H9 (cell line): ENCODE results near the gene CHST5. TPM values are rescaled to one million over a fixed set of nuclear protein-coding genes. Genes with fewer than 3 reads are reported as not detected.

Experiments used
- DNase-seq: peaks from one replicate; pipeline ENCODE4 v3.0.0-alpha.2; 2017
- H2AFZ ChIP-seq: one replicate; pipeline ENCODE4 v1.6.1; 2013; ENCODE audit warnings: mild to moderate bottlenecking, low read length, control low read depth, moderate library complexity
- H2AK5ac ChIP-seq: 2 replicates; pipeline ENCODE4 v1.6.1; 2013; ENCODE audit warnings: low read length, control low read depth, mixed read lengths; ENCODE audit not compliant: insufficient read length
- H2BK120ac ChIP-seq: one replicate; pipeline ENCODE4 v1.6.1; 2013; ENCODE audit warnings: low read depth, mild to moderate bottlenecking, low read length, control low read depth, inconsistent platforms; ENCODE audit not compliant: poor library complexity, severe bottlenecking
- H2BK12ac ChIP-seq: 2 replicates; pipeline ENCODE4 v1.6.1; 2013; ENCODE audit warnings: low read length, control low read depth, mixed read lengths, low read depth; ENCODE audit not compliant: insufficient read length
- H2BK15ac ChIP-seq: 2 replicates; pipeline ENCODE4 v1.6.1; 2013; ENCODE audit warnings: low read depth, low read length, control low read depth
- H2BK20ac ChIP-seq: one replicate; pipeline ENCODE4 v1.6.1; 2013; ENCODE audit warnings: low read depth, mild to moderate bottlenecking, low read length, control low read depth, inconsistent platforms; ENCODE audit not compliant: poor library complexity, severe bottlenecking
- H2BK5ac ChIP-seq: 2 replicates; pipeline ENCODE4 v1.6.1; 2013; ENCODE audit warnings: low read length, control low read depth, mixed read lengths; ENCODE audit not compliant: insufficient read length
- H3K14ac ChIP-seq: 2 replicates; pipeline ENCODE4 v1.6.1; 2013; ENCODE audit warnings: low read length, control low read depth; ENCODE audit not compliant: insufficient read depth
- H3K18ac ChIP-seq: 2 replicates; pipeline ENCODE4 v1.6.1; 2013; ENCODE audit warnings: low read depth, mild to moderate bottlenecking, mixed read lengths, low read length, control low read depth; ENCODE audit not compliant: insufficient read length
- H3K23ac ChIP-seq: 2 replicates; pipeline ENCODE4 v1.6.1; 2013; ENCODE audit warnings: low read length, control low read depth, mixed read lengths, low read depth; ENCODE audit not compliant: insufficient read length
- H3K23me2 ChIP-seq: 2 replicates; pipeline ENCODE4 v1.6.1; 2013; ENCODE audit warnings: low read depth, mild to moderate bottlenecking, mixed read lengths, low read length, control low read depth; ENCODE audit not compliant: insufficient read length, poor library complexity, severe bottlenecking
- H3K27ac ChIP-seq: 2 replicates; pipeline ENCODE4 v1.5.1; 2013; ENCODE audit warnings: low read length, control low read depth, mixed read lengths, low read depth; ENCODE audit not compliant: insufficient read length
- H3K27me3 ChIP-seq: 2 replicates; pipeline ENCODE4 v1.6.1; 2013; ENCODE audit warnings: low read length, control low read depth, inconsistent platforms; ENCODE audit not compliant: insufficient read depth
- H3K4ac ChIP-seq: 2 replicates; pipeline ENCODE4 v1.6.1; 2013; ENCODE audit warnings: low read depth, mild to moderate bottlenecking, control low read depth, inconsistent platforms, low read length, moderate library complexity
- H3K4me1 ChIP-seq: 2 replicates; pipeline ENCODE4 v1.6.1; 2013; ENCODE audit warnings: low read length, control low read depth, inconsistent platforms; ENCODE audit not compliant: insufficient read depth
- H3K4me2 ChIP-seq: 2 replicates; pipeline ENCODE4 v1.6.1; 2013; ENCODE audit warnings: low read length, control low read depth, mixed read lengths; ENCODE audit not compliant: insufficient read length, insufficient read depth
- H3K56ac ChIP-seq: 2 replicates; pipeline ENCODE4 v1.6.1; 2013; ENCODE audit warnings: low read depth, mild to moderate bottlenecking, mixed read lengths, low read length, control low read depth; ENCODE audit not compliant: insufficient read length
- H3K79me1 ChIP-seq: 2 replicates; pipeline ENCODE4 v1.6.1; 2013; ENCODE audit warnings: low read depth, mild to moderate bottlenecking, moderate library complexity, low read length, control low read depth, inconsistent platforms; ENCODE audit not compliant: insufficient read depth, poor library complexity, severe bottlenecking
- H3K79me2 ChIP-seq: 2 replicates; pipeline ENCODE4 v1.6.1; 2013; ENCODE audit warnings: low read length, control low read depth, inconsistent platforms; ENCODE audit not compliant: insufficient read depth
- H3K9ac ChIP-seq: 2 replicates; pipeline ENCODE4 v1.6.1; 2013; ENCODE audit warnings: low read length, control low read depth, mixed read lengths; ENCODE audit not compliant: insufficient read length; ENCODE audit errors: extremely low read depth
- H3K9me3 ChIP-seq: one replicate; pipeline ENCODE4 v1.6.1; 2013; ENCODE audit warnings: low read depth, low read length, inconsistent platforms; ENCODE audit not compliant: control insufficient read depth
- H3T11ph ChIP-seq: one replicate; pipeline ENCODE4 v1.6.1; 2013; ENCODE audit warnings: mild to moderate bottlenecking, low read length, control low read depth, inconsistent platforms
- H4K20me1 ChIP-seq: one replicate; pipeline ENCODE4 v1.6.1; 2013; ENCODE audit not compliant: control insufficient read depth, insufficient read length, insufficient read depth
- H4K5ac ChIP-seq: 2 replicates; pipeline ENCODE4 v1.6.1; 2013; ENCODE audit warnings: low read depth, mild to moderate bottlenecking, mixed read lengths, low read length, control low read depth; ENCODE audit not compliant: insufficient read length
- H4K8ac ChIP-seq: replicated peaks from 2 replicates; pipeline ENCODE4 v1.6.1; 2013; ENCODE audit warnings: low read length, control low read depth, mixed read lengths, low read depth; ENCODE audit not compliant: insufficient read length
- H4K91ac ChIP-seq: 2 replicates; pipeline ENCODE4 v1.6.1; 2013; ENCODE audit warnings: low read depth, mild to moderate bottlenecking, moderate library complexity, mixed read lengths, low read length, control low read depth; ENCODE audit not compliant: insufficient read length
- H3K27ac Mint-ChIP-seq, 3 experiments: 2 replicates in 2 of 3; 3 replicates in 1 of 3; pipeline ENCODE4 v1.8.0; 2020 to 2021; ENCODE audit warnings: mixed read lengths in 3 of 3, mild to moderate bottlenecking in 1 of 3, moderate library complexity in 1 of 3
- H3K27me3 Mint-ChIP-seq: 2 replicates; pipeline ENCODE4 v1.8.0; 2021; ENCODE audit warnings: low read depth, mild to moderate bottlenecking, moderate library complexity, mixed read lengths
- H3K36me3 Mint-ChIP-seq, 3 experiments: 2 replicates in 2 of 3; 3 replicates in 1 of 3; pipeline ENCODE4 v1.8.0; 2020 to 2021; ENCODE audit warnings: low read depth in 3 of 3, mixed read lengths in 3 of 3; ENCODE audit not compliant: insufficient read depth in 1 of 3
- H3K4me1 Mint-ChIP-seq, 2 experiments: 2 replicates each; pipeline ENCODE4 v1.8.0; 2020; ENCODE audit warnings: mixed read lengths in 2 of 2
- H3K4me3 Mint-ChIP-seq, 2 experiments: 2 replicates in 1 of 2; 3 replicates in 1 of 2; pipeline ENCODE4 v1.8.0; 2020 to 2021; ENCODE audit warnings: mild to moderate bottlenecking in 2 of 2, mixed read lengths in 2 of 2, moderate library complexity in 1 of 2
- H3K9me3 Mint-ChIP-seq, 2 experiments: 2 replicates in 1 of 2; 3 replicates in 1 of 2; pipeline ENCODE4 v1.8.0; 2020; ENCODE audit warnings: mild to moderate bottlenecking in 2 of 2, mixed read lengths in 2 of 2, moderate library complexity in 1 of 2
- CTCF ChIP-seq: fragments of 200-600 bp; sonication (generic); conservative IDR thresholded peaks from 3 replicates; pipeline ENCODE4 v1.8.0; 2021; ENCODE audit warnings: antibody characterized with exemption, mild to moderate bottlenecking
- WGBS: extraction: QIAGEN DNeasy Blood & Tissue Kit; methylation state at CpG from one replicate; pipeline ENCODE4 v1.1.7; 2013; ENCODE audit warnings: missing lambda C conversion rate, low lambda C conversion rate, mixed read lengths; ENCODE audit not compliant: insufficient read length; ENCODE audit errors: extremely low coverage; 5-methylcytosine and 5-hydroxymethylcytosine counted together
- total RNA-seq: library from RNA; stranded (reverse); gene quantifications from 2 replicates; pipeline ENCODE4 v1.2.1, GENCODE V29; 2021

The CHST5 gene
- total RNA-seq, 1 experiment from 2014 or later: not detected

DNA sequence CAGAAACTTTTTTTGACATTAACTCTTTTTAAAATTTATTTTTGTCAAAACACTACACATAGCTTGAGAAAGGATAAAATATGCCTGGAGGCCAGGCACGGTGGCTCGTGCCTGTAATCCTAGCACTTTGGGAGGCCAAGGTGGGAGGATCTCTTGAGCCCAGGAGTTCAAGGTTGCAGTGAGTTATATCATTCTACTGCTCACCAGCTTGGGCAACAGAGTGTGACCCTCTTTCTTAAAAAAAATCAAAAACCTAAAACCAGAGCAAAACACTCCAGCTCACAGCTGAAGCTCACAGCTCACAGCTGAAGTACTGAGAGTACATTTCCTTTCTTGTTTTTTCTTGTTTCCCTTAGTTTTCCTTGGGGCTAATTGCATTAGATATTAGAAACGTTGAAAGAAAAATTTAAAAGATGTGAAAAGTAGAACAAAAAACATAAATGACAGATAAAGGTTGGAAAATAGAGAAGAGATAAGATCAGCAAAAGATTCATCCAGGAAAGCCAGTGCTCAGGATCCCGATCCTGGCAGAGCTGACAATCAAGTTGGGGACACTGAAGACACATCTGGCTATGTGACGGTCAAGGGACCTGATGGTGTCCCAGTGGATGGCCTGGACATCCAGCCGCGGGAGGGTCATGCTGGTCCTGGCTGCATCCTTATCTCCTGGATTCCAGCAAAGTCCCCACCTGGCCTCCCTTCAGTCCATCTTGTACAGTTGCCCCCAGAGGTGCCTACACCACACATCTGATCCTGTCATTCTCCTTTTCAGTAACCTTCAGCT, 50.5 kb downstream of the CHST5 start:
- Mint-ChIP-seq H3K27me3 (no peaks in the 10 kb centered on the region), H3K36me3 (peaks cover 6 to 37% (median 30%) of the 10 kb centered on the region in 3 experiments; a peak in 6 of 7 replicates), H3K4me1 (peaks cover 0 to 15% of the 10 kb centered on the region in 2 experiments; a peak in 2 of 4 replicates), H3K4me3 (no peak overlapping the region), H3K9me3 (no peaks in the 10 kb centered on the region; a peak in 1 of 5 replicates), H3K27ac (peak overlapping the region in 1 of 3 experiments; percentile 88; a peak in 2 of 7 replicates)
- Histone ChIP-seq H3K9me3 (no peaks in the 10 kb centered on the region), H3K27ac (no peak overlapping the region), H3K23ac (no peak overlapping the region), H2BK20ac (no peak overlapping the region), H2BK15ac (no peak overlapping the region), H2BK5ac (no peak overlapping the region), H3K23me2 (no peaks in the 10 kb centered on the region), H3K79me1 (no peaks in the 10 kb centered on the region), H4K8ac (no peak overlapping the region), H3K79me2 (no peaks in the 10 kb centered on the region), H3K27me3 (no peaks in the 10 kb centered on the region), H3K18ac (no peak overlapping the region), H3K14ac (no peak overlapping the region), H4K5ac (no peak overlapping the region), H2BK120ac (no peak overlapping the region), H3K4ac (no peak overlapping the region), H2AFZ (no peak overlapping the region), H3K4me1 (no peaks in the 10 kb centered on the region), H2BK12ac (no peak overlapping the region), H3K9ac (no peak overlapping the region), H4K20me1 (no peaks in the 10 kb centered on the region), H3K56ac (no peak overlapping the region), H3K4me2 (no peak overlapping the region), H4K91ac (no peak overlapping the region), H3T11ph (no peak overlapping the region), H2AK5ac (no peak overlapping the region)
- no peak for TF ChIP-seq CTCF
- 100% methylated on average over 1 of the region's 7 CpGs for WGBS
- no peak for DNase-seq
